Hematopoietic multipotent progenitor cell treated with erythropoietin and hydrocortisone succinate and interleukin-3 and kit ligand, for 8 days (in vitro differentiated cells): ENCODE data around the gene ENDOV.

ENCODE experiments used
- DNase-seq: peaks from one replicate; pipeline ENCODE4 v3.0.0-alpha.2; 2015

The ENDOV gene

DNA sequence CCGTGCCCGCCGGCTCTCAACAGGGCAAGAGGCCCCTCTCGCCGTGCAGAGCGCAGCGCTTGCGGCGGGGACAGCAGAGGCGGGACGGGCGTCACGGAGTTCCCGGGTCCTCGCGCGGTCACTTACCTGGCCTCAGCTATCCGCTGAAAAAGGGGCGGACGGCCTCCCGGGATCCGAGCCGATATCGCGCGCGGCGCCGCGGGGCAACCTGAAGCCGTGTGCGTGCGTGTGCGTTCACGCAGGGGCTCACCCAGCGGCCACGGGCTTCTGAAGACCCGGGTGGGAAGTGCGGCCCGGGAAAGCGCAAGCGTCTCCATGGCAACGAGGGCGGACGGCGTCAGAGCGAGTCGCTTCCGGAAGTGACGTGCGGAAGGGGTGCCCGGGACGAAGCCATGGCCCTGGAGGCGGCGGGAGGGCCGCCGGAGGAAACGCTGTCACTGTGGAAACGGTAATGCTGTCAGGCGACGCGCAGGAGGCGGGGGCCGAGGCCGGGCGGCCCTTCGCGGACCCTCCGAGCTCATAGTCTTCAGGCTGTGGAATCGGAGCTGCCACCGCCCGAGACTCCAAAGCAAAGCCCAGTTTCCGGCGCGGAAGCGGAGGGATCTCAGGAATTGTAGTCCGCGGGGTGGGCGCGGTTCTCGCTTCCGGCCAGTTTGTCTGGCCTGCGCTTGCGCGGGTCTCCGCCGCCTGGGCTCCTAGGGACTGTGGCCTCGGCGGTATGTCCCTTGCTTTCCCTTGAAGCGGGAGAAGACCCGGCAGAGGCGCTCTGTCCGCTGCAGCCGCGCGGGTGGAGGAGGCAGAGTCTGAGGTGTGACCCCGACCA, at the start of gene ENDOV:
TSS of gene ENDOV (plus strand) at position 365 of the 823 bp plus-strand sequence. CDS start at position 393, 28 bp downstream.
- DNase-seq, result peak; percentile 93

DNA sequence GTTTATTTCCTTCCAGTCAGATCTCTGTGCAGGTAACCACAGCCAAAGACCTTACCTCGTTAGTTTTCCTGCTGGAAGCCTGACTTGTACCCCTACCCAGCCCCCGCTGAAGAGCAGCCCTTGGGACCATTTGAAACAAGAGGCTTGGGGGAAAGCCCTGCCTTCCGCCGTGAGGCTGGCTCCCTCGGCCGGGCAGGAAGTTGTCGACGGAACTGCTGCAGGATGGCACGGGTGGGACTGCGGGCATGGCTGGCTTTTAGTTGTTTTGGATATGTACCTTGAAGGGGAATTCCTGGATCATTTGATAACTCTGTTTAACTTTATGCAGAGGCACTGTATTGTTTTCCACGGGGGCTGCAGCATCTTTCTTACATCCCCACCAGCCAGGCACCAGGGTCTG, 49.0 kb upstream of the ENDOV start:
- no peak for DNase-seq

DNA sequence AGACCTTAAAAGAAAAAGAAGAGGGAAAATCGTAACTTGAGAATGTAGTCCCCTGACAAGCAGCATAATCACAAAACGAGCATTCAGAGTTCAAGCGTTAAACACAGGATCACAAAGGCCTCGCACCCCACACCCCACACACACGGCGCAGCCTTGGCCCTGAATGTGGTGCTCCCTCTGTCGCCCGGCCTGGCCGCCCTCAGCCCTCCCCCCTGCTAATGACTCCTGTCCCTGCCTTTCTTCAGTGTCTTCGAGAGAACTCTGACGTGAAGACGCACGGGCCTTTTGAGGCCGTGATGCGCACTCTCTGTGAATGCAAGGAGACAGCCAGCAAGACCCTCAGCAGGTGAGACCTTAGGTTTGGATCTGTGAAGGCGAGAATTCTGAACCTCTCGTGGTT, 47.5 kb upstream of the ENDOV start:
- DNase-seq, result no peak

DNA sequence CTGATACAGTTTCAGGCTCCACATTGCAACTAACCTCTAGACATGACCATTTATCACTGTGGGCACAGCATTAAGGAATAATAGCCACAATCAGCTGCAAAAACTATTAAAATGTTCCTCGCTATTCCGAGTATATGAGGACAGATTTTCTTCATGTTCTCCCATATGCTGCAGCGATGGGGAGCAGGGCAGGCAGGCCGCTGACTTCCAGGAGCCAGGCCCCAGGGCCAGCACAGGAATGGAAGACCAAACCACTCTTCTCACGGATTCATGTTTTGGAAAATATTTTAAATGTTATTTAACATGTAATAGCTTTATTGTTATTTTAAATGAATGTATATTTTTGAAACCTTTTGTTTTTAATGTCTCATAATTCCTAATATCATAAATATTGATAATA, 43.8 kb upstream of the ENDOV start:
- DNase-seq, result no peak

DNA sequence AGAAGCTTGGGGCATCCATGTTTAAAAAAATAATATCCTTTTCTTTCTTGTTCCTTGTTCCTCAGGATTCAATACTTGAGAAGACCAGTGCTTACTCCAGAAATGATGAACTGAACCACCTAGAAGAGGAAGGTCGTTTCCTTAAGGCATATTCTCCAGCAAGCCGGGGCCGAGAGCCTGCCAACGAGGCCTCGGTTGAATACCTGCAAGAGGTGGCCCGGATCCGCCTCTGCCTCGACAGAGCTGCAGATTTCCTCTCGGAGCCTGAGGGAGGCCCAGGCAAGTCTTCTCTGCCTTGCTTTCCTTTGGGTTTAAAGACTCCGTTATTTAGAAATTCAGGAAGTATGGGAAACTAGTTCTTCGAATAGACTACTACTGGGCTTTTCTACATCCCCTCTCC, 42.5 kb upstream of the ENDOV start:
- DNase-seq, result no peak

DNA sequence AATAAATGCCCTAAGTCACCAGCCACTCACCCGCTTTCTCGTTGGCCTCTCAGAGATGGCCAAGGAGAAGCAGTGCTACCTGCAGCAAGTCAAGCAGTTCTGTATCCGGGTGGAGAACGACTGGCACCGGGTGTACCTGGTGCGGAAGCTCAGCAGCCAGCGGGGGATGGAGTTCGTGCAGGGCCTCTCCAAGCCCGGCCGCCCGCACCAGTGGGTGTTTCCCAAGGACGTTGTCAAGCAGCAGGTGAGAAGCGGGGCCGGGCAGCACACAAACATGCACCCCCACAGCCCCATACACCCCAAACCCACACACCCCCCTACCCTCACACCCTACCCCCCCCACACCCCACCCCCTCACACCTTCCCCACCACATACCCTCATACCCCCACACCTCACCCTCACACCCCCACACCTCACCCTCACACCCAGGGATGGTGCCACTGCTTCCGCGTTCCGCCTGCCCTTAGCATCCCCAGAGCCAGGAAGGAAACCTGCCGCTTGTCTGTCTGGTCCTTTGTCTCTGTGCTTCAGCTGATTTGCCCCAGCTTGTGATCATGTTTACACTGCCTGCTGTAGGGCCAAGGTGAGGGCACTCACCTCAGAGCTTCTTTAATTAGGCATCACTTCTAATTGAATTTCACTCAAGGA, 41.9 kb upstream of the ENDOV start:
- no peak for DNase-seq

DNA sequence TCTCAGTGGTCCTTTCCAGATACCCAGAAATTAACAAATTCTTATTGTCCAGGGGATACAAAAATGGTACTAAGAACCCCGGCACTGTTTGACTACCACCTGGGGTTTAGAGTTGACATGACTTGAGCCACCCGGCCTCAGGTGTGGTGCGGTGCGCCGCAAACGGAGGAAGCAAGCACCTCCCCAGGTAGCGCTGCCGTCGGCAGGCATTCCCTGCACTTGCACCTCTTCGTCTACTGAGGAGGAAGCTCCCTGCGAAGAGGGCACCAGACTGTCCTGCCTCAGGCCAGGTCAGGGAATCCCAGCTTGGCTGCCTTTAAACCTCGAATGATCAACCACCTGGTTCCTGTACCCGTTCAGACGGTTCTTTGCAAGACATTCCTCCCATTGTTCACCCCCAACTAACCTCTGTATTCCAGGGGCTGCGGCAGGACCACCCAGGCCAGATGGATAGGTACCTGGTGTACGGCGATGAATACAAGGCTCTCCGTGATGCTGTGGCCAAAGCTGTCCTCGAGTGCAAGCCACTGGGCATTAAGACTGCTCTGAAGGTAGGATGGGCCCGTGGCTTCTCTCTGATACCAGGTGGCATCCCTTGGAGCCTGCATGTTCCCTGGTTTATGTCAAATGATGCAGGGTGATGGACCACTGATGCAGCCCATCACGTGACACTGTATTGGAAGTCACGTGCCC, 40.8 kb upstream of the ENDOV start:
- DNase-seq, result no peak

DNA sequence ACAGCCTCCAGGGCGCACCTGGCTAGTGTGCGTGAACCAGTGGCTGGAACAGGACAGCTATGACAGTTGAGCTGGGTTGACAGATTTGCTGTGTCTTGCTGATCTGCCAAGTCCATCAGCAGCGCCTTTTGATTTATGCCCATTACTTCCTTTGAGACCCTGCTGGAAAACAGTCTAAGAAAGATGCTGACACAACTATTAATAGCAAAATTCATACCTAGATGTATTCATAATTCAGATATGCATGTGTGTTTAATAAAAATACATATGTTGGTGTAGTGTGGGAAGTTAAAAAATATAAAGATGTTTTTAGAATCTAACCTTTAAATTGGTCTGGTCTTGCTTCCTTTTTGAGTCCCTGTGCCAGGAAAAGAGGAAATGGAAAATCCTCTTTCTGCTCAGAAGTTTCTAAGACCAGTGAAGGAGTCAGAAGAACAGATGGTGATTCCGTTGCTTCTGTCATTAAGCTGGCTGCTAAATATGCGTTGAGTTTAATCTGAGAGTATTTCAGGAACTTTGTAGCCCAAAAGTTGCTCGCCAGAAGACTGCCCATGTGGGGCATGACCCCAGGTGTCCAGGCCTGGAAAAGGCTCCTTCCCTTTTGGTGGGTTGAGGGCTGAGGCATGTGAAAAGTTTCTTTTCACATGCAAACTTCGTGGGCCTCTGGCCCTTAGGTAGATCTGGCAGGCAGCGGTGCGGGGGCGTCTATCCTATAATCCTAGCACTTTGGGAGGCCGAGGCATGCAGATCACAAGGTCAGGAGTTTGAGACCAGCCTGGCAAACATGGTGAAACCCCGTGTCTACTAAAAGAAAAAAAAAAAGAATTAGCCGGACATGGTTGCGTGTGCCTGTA, 40.0 kb upstream of the ENDOV start:
- DNase-seq, result no peak

DNA sequence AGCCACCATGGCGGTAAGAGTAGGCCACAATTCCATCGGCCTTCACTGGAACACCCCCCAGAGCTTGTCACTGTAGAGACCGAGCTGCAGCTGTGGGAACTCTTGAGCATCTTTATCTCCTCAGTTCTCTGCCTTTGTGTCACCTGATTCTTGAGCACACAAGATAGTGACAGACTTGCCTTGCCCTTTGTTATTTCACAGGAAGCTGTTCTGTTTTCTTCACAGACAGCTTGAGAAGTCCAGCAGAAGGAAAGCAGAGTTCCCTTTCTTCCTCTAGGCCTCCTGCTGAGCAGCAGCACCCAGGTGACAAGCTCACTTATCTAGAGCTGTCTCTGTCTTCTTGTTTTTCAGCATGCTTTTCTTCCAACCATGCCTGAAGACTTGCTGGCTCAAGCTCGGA, 38.4 kb upstream of the ENDOV start:
- no peak for DNase-seq

DNA sequence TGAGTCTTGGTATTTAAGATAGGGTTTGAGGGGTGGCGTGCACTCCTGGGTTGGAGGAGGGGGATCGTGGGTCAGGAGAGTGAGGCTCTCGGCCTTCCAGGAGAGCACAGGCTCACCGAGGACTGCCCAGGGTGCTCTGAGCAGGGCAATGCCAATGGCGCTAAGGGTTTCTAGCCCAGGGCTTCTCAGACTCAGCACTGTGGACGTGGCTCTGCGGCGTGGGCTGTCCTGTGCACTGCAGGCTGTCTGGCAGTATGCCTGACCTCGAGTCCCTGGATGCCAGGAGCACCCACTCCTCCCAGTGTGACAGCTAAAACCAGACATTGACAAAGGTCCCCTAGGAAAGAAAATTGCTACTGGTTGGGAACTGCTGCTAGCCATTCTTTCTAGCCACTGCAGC, 37.2 kb upstream of the ENDOV start:
- DNase-seq, result no peak

DNA sequence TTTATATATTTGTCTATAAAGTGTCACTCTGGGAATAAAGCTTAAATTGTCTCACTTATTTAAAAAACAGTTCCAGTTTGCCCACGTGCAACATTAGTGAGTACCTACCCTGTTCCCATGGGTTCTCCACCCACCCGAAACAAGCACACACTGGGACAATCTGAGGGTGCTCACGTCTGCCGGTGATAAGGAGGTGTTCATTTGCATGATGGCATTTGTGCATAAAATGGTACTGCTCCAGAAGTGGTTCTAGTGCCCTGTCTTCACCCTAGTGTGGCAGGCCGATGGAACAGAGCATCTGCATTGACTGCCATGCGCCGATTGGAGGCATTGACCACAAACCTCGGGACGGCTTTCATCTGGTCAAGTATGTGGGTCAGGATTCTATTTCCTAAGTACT, 35.6 kb upstream of the ENDOV start:
- no peak for DNase-seq

DNA sequence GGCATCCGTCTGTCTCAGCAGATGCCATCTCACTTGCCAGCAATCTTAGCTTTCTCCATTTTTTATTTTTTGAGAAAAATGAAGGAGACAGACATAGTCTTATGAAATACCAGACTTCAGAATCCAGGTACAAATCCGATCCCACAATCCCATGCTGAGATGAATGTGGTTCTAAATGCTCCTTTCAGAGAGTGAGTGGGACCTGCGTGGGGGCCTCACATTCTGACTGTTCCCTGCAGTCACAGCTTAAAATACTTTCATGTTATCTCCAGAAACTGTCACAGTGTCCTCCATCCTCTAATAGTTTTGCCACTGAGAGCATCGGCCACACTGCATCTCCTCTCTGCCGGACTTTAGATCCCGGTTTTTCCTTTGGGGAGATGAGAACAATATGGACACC, 34.9 kb upstream of the ENDOV start:
- DNase-seq, result no peak

DNA sequence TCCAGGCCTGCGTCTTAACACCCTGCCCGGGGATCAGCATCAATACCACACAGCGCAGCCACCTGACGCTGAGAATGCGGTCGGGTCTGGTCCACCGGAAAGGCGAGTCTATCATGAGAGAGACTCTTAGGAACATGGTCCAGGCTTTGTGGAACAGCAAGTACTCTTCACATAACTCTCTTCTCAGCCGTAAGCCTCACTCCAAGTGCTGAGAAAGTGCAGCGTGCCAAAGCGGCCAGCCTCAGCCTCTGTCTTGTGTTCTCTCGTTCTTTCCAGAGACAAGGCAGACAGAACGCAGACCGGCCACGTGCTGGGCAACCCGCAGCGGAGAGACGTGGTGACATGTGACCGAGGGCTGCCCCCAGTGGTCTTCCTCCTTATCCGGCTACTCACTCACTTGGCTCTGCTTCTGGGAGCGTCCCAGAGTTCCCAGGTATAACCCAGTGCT, 34.4 kb upstream of the ENDOV start:
- DNase-seq, result no peak

DNA sequence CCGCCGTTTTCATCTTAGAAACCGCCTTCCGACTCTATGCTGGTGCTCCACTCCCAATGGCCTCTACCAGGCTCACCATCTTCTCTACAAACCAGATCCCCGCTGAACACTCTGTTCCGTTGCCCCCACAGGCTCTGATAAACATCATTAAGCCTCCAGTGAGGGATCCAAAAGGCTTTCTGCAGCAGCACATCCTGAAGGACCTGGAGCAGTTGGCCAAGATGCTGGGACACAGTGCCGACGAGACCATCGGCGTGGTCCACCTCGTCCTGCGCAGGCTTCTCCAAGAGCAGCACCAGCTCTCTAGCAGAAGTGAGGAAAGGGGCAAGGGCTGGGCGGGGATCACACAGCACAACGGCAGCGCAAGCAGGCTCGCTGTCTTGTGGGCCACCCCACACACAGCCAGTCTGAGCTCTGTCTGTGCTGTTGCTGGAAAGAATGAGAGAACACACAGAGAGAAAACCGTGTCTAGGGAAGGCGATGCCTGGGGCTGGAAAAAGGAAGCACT, 33.5 kb upstream of the ENDOV start:
- no peak for DNase-seq

DNA sequence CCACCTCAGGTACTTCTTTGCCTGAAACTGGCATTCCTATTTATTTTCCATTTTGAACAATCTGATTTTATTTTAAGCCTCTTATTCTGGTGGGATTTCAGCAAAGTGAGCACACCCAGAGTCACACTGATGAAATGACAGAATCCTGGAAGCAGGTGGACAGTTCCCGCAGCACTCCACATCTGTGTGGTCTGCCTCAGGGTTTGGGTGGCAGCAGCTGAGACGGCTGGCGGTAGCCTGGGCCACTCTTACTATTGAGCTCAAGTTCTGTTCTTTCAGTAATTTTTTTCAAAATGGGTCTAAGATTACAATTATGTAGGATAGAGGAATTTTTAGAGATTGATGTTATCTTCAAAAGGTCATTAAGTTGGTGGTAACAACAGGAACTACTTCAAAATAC, 32.5 kb upstream of the ENDOV start:
- DNase-seq, result no peak

DNA sequence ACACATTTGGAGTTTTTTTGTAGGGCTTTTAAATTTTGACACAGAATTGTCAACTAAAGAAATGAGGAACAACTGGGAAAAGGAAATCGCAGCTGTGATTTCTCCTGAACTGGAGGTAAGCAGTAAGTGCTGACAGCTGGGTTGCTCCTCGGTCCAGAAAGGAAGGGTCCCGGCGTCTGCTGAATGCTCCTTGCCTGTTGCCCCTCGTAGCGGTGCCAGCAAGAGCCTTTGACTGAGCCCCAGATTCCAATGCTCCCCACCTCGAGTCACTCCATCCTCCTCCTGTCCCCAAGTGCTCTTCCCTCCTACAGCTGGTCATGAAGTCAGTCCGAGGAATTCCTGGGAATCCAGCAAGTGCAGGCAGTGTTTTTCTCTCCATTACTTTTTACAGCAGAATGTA, 32.0 kb upstream of the ENDOV start:
- DNase-seq, result no peak

DNA sequence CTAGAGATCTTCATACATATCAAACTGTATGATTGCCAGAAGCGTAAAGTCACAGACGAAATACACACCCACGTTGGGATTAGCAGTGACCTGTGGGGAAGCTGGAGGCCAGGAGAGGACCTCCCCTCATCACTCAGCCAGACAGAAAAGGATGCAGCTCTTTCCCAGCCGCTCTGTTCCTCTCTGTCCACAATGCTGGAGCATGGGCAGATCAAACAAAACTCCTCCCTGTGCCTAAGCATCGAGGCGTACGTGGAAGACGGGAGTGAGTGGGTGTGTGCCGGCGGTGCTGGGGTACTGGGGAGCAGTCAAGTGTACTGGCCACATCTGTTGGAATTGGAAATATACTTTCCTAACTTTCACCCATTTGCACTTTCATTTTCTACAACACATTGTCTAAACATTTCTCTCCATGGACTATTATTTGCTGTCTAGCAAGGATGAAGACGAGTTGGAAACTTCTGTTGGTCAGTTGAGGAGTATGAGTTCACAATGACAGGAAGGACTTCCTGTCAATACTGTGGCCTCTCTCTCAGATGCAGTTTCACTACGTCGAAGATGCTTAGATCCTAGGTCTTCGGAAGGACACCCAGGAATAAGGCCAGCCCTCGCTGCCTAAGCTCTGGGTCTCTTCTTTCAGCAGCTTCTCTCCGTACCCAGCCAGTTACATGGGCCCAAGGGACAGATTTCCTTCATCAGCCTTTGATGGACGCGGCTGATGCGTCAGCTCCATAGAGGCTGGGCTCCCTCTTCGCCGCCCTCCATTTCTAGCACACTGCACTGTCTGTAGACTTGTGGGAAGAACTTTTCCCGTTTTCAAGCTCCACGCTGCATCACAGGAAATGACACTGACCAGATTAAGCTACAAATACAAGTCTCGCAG, 30.6 kb upstream of the ENDOV start:
- DNase-seq, result no peak

DNA sequence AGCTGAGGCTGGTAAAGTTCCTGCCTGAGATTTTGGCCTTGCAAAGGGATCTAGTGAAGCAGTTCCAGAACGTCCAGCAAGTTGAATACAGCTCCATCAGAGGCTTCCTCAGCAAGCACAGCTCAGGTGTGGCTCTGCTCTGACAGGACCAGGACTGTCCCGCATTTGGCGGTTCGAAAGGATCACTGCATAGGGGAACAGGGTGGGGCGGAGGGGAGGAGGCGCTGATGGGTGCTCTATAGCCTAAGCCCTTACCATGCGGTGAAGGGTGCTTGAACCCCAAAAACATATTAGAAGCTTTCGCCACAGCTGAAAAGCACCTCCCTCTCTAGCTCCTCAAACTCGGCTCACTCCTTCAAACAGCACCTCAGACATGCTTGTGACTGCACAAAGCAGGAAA, 29.9 kb upstream of the ENDOV start:
- no peak for DNase-seq

DNA sequence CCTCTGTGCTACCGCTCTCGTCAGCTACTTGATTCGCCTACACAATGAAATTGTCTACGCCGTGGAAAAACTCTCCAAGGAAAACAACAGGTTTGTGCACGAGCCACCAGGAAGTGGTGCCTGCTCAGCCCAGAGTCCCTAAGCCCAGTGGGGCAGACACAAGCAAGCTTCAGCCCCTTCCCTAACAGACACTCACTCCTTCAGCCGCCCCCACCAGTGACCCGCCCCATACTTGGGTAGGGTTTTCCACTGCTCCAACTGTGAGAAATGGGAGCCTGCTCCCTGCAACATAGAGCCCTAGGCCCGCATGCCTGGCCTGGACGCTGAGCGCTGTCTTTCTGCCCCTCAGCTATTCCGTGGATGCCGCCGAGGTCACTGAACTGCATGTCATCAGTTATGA, 28.6 kb upstream of the ENDOV start:
- no peak for DNase-seq

DNA sequence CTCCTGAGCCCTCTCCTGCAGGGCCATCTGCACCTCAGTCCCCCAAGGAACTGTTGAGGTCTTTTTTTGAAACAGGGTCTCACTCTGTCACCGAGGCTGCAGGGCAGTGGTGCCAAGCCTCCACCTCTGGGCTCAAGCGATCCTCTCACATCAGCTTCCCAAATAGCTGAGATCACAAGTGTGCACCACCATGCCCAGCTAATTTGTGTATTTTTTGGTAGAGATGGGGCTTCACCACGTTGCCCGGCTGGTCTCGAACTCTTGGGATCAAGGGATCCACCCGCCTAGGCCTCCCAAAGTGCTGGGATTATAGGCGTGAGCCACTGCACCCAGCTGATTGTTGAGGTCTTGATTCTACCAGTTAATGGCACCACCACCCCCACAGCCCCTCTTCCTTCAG, 27.9 kb upstream of the ENDOV start:
- no peak for DNase-seq

DNA sequence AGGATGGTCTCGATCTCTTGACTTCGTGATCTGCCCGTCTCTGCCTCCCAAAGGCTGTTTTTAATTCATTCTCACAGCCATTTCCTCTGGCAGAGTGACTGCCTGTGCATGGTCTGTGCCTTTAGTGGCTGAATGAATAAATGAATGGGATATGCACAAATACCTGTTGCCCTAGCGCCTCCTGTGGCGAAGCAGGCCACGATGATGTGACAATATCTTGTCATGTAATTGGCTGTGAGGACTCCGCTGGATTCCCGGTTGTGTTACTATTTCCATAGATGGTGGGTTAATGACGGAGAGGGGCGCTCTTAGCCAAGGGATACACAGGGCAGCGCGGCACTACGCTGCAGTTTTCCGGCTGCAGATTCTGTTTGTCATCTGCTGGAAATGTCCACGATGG, 26.8 kb upstream of the ENDOV start:
- peak; percentile 5 for DNase-seq

DNA sequence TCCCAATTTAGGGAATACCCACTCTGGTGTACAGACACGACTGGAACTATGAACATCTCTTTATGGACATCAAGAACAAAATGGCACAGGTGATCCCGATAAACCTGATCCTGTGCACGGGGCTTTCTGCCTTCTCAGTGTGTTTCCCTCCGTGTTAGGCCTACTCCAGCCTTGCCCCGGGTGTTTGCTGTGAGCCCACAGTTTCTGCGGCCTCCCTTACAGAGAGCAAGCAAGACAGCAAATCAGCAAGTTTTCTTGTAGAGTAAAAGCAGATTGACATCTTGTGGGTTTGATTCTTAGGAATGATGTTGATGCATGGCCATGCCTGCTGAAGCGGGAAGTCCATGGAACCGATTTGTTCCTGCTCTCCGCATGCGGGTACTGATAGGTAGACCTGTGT, 26.4 kb upstream of the ENDOV start:
- no peak for DNase-seq
